Measurements from ENCODE around the gene SLC25A33. TPM values are rescaled to one million over a fixed set of nuclear protein-coding genes. Genes with fewer than 3 reads are reported as not detected.

SLC25A33 gene
- total and polyA plus RNA-seq, 2 experiments from 2014 or later: 13.3 to 18.8 TPM

DNA sequence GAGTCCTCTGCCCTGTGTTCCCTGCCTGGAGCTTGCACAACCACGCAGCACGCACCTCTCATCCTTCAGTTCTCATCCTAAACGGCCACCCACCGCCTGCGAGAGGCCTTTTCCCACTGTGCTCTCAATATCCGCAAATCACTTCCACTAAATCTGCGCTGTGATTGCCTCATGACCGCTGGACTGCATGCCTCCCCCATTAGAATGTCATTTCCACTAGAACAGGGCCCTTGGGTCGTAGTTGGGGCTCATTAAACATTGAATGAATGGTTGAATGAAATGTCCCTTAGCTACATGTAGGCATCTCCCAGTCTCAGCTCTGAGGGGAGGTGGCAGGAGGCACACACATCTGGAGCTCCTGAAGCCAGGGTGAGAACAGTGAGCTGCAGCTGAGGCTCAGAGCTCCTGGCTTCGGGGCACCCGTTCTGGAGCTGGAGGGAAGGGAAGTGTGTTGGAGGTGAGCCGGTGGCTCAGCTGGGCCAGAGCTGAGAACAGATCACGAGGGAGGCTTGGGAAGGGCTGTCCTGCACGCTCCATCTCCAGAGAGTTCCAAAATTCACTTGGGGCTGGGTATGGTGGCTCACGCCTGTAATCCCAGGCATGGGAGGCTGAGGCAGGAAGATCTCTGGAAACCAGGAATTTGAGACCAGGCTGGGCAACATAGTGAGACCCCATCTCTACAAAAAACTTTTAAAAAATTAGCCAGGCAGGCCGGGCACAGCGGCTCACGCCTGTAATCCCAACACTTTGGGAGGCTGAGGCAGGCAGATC lies 79.8 kb downstream of the SLC25A33 start:
- Mint-ChIP-seq H3K27ac (no peak overlapping the region), H3K27me3 (ENCODE audit: insufficient read depth, low read depth, poor library complexity) (peaks cover 10% of the 10 kb centered on the region), H3K36me3 (ENCODE audit: low read depth) (no peaks in the 10 kb centered on the region), H3K4me3 (no peak overlapping the region), H3K4me1 (peaks cover 4% of the 10 kb centered on the region; the same call in 2 of the 3 replicates), H3K9me3 (no peaks in the 10 kb centered on the region)
- no peaks in the 10 kb centered on the region for H3K36me3 ChIP-seq (ENCODE audit: insufficient read depth)
- H3K27ac ChIP-seq (ENCODE audit: low read depth): no peak overlapping the region
- H2AFZ ChIP-seq: no peak overlapping the region
- H3K27me3 ChIP-seq (ENCODE audit: insufficient read depth): no peaks in the 10 kb centered on the region
- no peaks in the 10 kb centered on the region for H3K79me2 ChIP-seq (replicated peaks; ENCODE audit: insufficient read depth)
- TF ChIP-seq STAT1 (IDR thresholded peaks at IDR 0.05; ENCODE audit: unreplicated experiment) (no peak), EZH2phosphoT487 (IDR thresholded peaks at IDR 0.05; ENCODE audit: unreplicated experiment) (no peak), NANOG (IDR thresholded peaks at IDR 0.05; ENCODE audit: borderline replicate concordance) (no peak), POLR2AphosphoS5 (IDR thresholded peaks at IDR 0.05; ENCODE audit: low read depth) (no peak), ZNF462 (CRISPR knock-in tag; IDR thresholded peaks at IDR 0.05) (no peak), REST (IDR thresholded peaks at IDR 0.05; ENCODE audit: unreplicated experiment) (no peak), CREB1 (CRISPR knock-in tag; IDR thresholded peaks at IDR 0.05; ENCODE audit: low read depth) (no peak), ZNF114 (CRISPR knock-in tag; IDR thresholded peaks at IDR 0.05) (no peak), EZH2 (IDR thresholded peaks at IDR 0.05; ENCODE audit: low read depth, unreplicated experiment) (no peak), ETS1 (IDR thresholded peaks at IDR 0.05) (no peak), JUNB (IDR thresholded peaks at IDR 0.05; ENCODE audit: unreplicated experiment) (no peak), CTCF (conservative IDR thresholded peaks at IDR 0.05; ENCODE audit: low read depth in 2 of 2) (no peak), ZNF331 (CRISPR knock-in tag; IDR thresholded peaks at IDR 0.05; ENCODE audit: low read depth) (no peak)
- H3K4me3 ChIP-seq: no peak overlapping the region
- no peaks in the 10 kb centered on the region for H3F3A ChIP-seq (replicated peaks; ENCODE audit: low read depth)
- H3K4me2 ChIP-seq: no peak overlapping the region
- no peaks in the 10 kb centered on the region for H3K4me1 ChIP-seq (ENCODE audit: insufficient read depth)
- ATAC-seq: no peak
- no peaks in the 10 kb centered on the region for H3K9me2 ChIP-seq (ENCODE audit: insufficient read depth)
- no peaks in the 10 kb centered on the region for H4K20me1 ChIP-seq (replicated peaks; ENCODE audit: insufficient read depth)
- DNase-seq (ENCODE audit: low spot score): no peak
